ENCODE data around the gene CPSF4. TPM values are rescaled to one million over a fixed set of nuclear protein-coding genes. Genes with fewer than 3 reads are reported as not detected.

The CPSF4 gene
- total RNA-seq, 2 donors from 2014 or later: 40.4 to 97.4 TPM

- peak overlapping the region in 1 of 2 donors; percentile 23 for H3K27ac ChIP-seq
- intact Hi-C loops (cut with DNase I): loop anchor here (10.0 kb wide), 1 partner anchor 72 kb away; the partner anchor contains the start of gene ARPC1A
- H3K4me1 ChIP-seq (replicated peaks): peaks cover 5% of the 10 kb centered on the region
- no peaks in the 10 kb centered on the region for H3K27me3 ChIP-seq (replicated peaks; ENCODE audit: insufficient read depth)
- H3K9me3 ChIP-seq: no peaks in the 10 kb centered on the region
- 75% methylated on average over 21 of the region's 21 CpGs for WGBS
- H3K4me3 ChIP-seq: no peak overlapping the region
- H3K36me3 ChIP-seq: peaks cover 19 to 26% of the 10 kb centered on the region in 2 donors
- DNase-seq (ENCODE audit: low spot score): no peak
- no peak for TF ChIP-seq POLR2AphosphoS5 (IDR thresholded peaks at IDR 0.05)
These were observed 42.1 kb upstream of the CPSF4 start for GRCh38 chr7:99396418-99397296.

GRCh38 chr7:99397297-99397983 is 41.3 kb upstream of the CPSF4 start:
- Histone ChIP-seq H3K4me1 (replicated peaks) (peaks cover 5% of the 10 kb centered on the region), H3K27me3 (replicated peaks; ENCODE audit: insufficient read depth) (no peaks in the 10 kb centered on the region), H3K27ac (no peak overlapping the region), H3K4me3 (no peak overlapping the region), H3K9me3 (no peaks in the 10 kb centered on the region), H3K36me3 (peaks cover 19 to 26% of the 10 kb centered on the region in 2 donors)
- intact Hi-C loops (cut with DNase I): loop anchor here (10.0 kb wide), 1 partner anchor 73 kb away; the partner anchor contains the start of gene ARPC1A
- no peak for TF ChIP-seq POLR2A (IDR thresholded peaks at IDR 0.05)
- no peak for TF ChIP-seq POLR2AphosphoS5 (IDR thresholded peaks at IDR 0.05)
- no peak for TF ChIP-seq CTCF (IDR thresholded peaks at IDR 0.05)
- no peak for DNase-seq (ENCODE audit: low spot score)
- WGBS: 74% methylated on average over 18 of the region's 18 CpGs

GRCh38 chr7:99398891-99399445 is 39.8 kb upstream of the CPSF4 start:
- H3K27me3 ChIP-seq (replicated peaks; ENCODE audit: insufficient read depth): no peaks in the 10 kb centered on the region
- H3K9me3 ChIP-seq: no peaks in the 10 kb centered on the region
- peaks cover 19 to 26% of the 10 kb centered on the region in 2 donors for H3K36me3 ChIP-seq
- WGBS: 74% methylated on average over 5 of the region's 5 CpGs
- TF ChIP-seq POLR2A (IDR thresholded peaks at IDR 0.05) (no peak), POLR2AphosphoS5 (IDR thresholded peaks at IDR 0.05) (no peak), CTCF (IDR thresholded peaks at IDR 0.05) (no peak)
- intact Hi-C loops (cut with DNase I): loop anchor here (10.0 kb wide), 1 partner anchor 74 kb away; the partner anchor contains the start of gene ARPC1A
- no peak overlapping the region for H3K27ac ChIP-seq
- DNase-seq (ENCODE audit: low spot score): no peak
- no peak overlapping the region for H3K4me3 ChIP-seq
- peaks cover under 1% of the 10 kb centered on the region for H3K4me1 ChIP-seq (replicated peaks)

- Histone ChIP-seq H3K9me3 (no peaks in the 10 kb centered on the region), H3K27ac (no peak overlapping the region), H3K27me3 (replicated peaks; ENCODE audit: insufficient read depth) (no peaks in the 10 kb centered on the region), H3K4me3 (no peak overlapping the region), H3K36me3 (peaks cover 19 to 26% of the 10 kb centered on the region in 2 donors), H3K4me1 (replicated peaks) (no peaks in the 10 kb centered on the region)
- no peak for DNase-seq (ENCODE audit: low spot score)
- TF ChIP-seq POLR2A (IDR thresholded peaks at IDR 0.05): no peak
- TF ChIP-seq POLR2AphosphoS5 (IDR thresholded peaks at IDR 0.05): no peak
- no peak for TF ChIP-seq CTCF (IDR thresholded peaks at IDR 0.05)
- intact Hi-C loops (cut with DNase I): loop anchor here (10.0 kb wide), 1 partner anchor 75 kb away; the partner anchor contains the start of gene ARPC1A
- 76% methylated on average over 6 of the region's 6 CpGs for WGBS
These were observed 39.1 kb upstream of the CPSF4 start for GRCh38 chr7:99399597-99399996.

- Histone ChIP-seq H3K4me3 (no peak overlapping the region), H3K36me3 (peaks cover 13 to 18% of the 10 kb centered on the region in 2 donors), H3K27ac (no peak overlapping the region), H3K27me3 (replicated peaks; ENCODE audit: insufficient read depth) (no peaks in the 10 kb centered on the region), H3K4me1 (replicated peaks) (peaks cover 4% of the 10 kb centered on the region), H3K9me3 (no peaks in the 10 kb centered on the region)
- no peak for DNase-seq (ENCODE audit: low spot score)
- TF ChIP-seq POLR2AphosphoS5 (IDR thresholded peaks at IDR 0.05) (no peak), CTCF (IDR thresholded peaks at IDR 0.05) (no peak), POLR2A (IDR thresholded peaks at IDR 0.05) (no peak)
- intact Hi-C loops (cut with DNase I): loop anchor here (10.0 kb wide), 1 partner anchor 258 kb away; the partner anchor contains the start of gene SMURF1
- WGBS: 100% methylated on average over 3 of the region's 3 CpGs
These were observed 35.9 kb upstream of the CPSF4 start for GRCh38 chr7:99402854-99403253.
